ENCODE data around the gene CHRNA4. TPM values are rescaled to one million over a fixed set of nuclear protein-coding genes. Genes with fewer than 3 reads are reported as not detected.
"Not testable (repeated sequence)": the region's sequence is repeated elsewhere in the genome, so short reads cannot be mapped to it uniquely, and the experiment has no call there.

The CHRNA4 gene
- total RNA-seq, 6 experiments from 2014 or later = 4.6 to 165 (median 26.8) TPM

- intact Hi-C loops (cut with DNase I) = loop anchor here (5.0 kb wide), 1 partner anchor 73 kb away; no protein-coding TSS in a partner anchor
- DNase-seq = peak in 2 of 3 donors; percentile 52 to 62
Observed at GRCh38 chr20:63309261-63310071, 51.7 kb downstream of the CHRNA4 start.

DNA sequence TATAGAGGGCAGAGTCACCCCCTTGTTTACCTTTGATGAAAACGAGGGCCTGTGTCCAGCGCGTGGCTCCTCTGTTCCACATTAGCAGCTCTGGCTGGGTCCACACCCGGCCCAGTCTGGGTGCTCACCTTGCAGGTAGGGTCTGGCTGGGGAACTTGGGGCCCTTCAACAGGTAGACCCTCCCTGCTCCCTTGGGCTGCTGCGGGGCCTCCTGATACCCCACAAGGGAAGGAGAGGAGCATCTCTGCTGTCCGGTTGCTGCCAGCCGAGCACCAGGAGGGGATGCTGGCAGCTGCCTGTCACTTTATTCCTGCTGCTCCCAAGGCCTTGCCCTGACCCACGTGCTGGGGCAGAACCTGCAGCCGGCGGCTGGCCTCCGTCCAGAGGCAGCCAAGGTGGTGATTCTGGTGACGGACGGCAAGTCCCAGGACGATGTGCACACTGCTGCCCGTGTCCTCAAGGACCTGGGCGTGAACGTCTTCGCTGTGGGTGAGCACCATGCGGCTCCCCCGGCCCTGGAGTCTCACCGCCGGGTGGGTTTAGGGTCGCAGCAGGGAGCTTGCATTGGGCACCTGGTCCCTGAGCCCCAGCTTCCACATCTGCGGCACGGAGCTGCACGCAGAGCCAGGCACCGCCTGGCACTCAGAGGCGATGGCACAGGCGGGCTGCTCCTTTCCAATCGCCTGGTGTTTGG, 52.8 kb downstream of the CHRNA4 start:
- Histone ChIP-seq H3K4me1 (no peaks in the 10 kb centered on the region), H3K4me3 (no peak overlapping the region), H3K27ac (no peak overlapping the region), H3K27me3 (no peaks in the 10 kb centered on the region), H3K9me3 (no peaks in the 10 kb centered on the region), H3K36me3 (no peaks in the 10 kb centered on the region)
- intact Hi-C loops (cut with DNase I) = loop anchor here in 1 of 2 donors (5.0 kb wide), 1 partner anchor 74 kb away; no protein-coding TSS in a partner anchor
- TF ChIP-seq, protein P1, sequence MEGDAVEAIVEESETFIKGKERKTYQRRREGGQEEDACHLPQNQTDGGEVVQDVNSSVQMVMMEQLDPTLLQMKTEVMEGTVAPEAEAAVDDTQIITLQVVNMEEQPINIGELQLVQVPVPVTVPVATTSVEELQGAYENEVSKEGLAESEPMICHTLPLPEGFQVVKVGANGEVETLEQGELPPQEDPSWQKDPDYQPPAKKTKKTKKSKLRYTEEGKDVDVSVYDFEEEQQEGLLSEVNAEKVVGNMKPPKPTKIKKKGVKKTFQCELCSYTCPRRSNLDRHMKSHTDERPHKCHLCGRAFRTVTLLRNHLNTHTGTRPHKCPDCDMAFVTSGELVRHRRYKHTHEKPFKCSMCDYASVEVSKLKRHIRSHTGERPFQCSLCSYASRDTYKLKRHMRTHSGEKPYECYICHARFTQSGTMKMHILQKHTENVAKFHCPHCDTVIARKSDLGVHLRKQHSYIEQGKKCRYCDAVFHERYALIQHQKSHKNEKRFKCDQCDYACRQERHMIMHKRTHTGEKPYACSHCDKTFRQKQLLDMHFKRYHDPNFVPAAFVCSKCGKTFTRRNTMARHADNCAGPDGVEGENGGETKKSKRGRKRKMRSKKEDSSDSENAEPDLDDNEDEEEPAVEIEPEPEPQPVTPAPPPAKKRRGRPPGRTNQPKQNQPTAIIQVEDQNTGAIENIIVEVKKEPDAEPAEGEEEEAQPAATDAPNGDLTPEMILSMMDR (IDR thresholded peaks at IDR 0.05) = no peak
- no peak for ATAC-seq
- no peak for DNase-seq
- WGBS (ENCODE audit: insufficient coverage, low coverage, low lambda C conversion rate, missing lambda C conversion rate) = 39% methylated on average over 4 of the region's 30 CpGs

More at GRCh38 chr20:63309261-63310071, 51.7 kb downstream of the CHRNA4 start:
- WGBS (ENCODE audit: insufficient coverage, low coverage, low lambda C conversion rate, missing lambda C conversion rate) = 53% methylated on average over 4 of the region's 35 CpGs
- Histone ChIP-seq H3K9me3 (no peaks in the 10 kb centered on the region), H3K4me3 (no peak overlapping the region), H3K36me3 (no peaks in the 10 kb centered on the region), H3K4me1 (no peaks in the 10 kb centered on the region), H3K27me3 (no peaks in the 10 kb centered on the region), H3K27ac (no peak overlapping the region)
- peak; percentile 50 to 76 (median 69) for ATAC-seq
- TF ChIP-seq POLR2A (IDR thresholded peaks at IDR 0.05) = no peak
- TF ChIP-seq, protein P1 (IDR thresholded peaks at IDR 0.05) = peak; percentile 77 to 83 (median 79)

DNA sequence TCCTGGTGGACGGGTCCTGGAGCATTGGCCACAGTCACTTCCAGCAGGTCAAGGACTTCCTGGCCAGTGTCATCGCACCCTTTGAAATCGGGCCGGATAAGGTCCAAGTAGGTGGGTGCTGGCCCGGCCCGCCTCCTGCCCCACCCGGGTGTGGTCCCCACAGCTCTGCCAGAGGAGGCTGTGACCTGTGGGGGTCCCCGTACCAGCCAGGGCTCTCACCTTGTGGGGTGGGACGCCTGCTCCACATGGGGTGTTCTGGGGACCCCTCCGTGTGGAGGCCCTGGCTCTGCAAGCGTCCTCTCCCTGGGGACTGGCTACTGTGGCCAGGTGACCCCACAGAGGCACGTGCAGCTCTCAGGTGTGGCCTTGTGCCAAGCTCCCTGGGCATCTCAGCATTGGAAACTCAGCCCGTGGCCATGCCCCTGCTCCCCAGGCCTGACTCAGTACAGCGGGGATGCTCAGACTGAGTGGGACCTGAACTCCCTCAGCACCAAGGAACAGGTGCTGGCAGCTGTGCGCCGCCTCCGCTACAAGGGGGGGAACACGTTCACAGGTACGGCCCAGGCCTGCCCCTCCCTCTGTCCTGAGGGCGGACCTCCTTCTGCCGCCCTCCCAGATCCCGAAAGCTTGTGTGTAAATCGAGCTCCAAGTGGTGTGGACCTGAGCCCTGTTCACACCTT, 53.5 kb downstream of the CHRNA4 start:
- no peaks in the 10 kb centered on the region for H3K27me3 ChIP-seq
- intact Hi-C loops (cut with DNase I) = loop anchor here in 1 of 2 donors (5.0 kb wide), 1 partner anchor 75 kb away; no protein-coding TSS in a partner anchor
- WGBS (ENCODE audit: insufficient coverage, low coverage, low lambda C conversion rate, missing lambda C conversion rate) = 40% methylated on average over 4 of the region's 23 CpGs
- TF ChIP-seq, protein P1 (IDR thresholded peaks at IDR 0.05) = no peak
- no peak for TF ChIP-seq POLR2A (IDR thresholded peaks at IDR 0.05)
- no peaks in the 10 kb centered on the region for H3K4me1 ChIP-seq
- H3K36me3 ChIP-seq = no peaks in the 10 kb centered on the region
- no peaks in the 10 kb centered on the region for H3K9me3 ChIP-seq
- no peak overlapping the region for H3K27ac ChIP-seq
- ATAC-seq (no peak), DNase-seq (no peak)
- H3K4me3 ChIP-seq = no peak overlapping the region

- Histone ChIP-seq H3K9me3 (no peaks in the 10 kb centered on the region), H3K27me3 (no peaks in the 10 kb centered on the region), H3K27ac (no peak overlapping the region), H3K4me1 (no peaks in the 10 kb centered on the region), H3K36me3 (no peaks in the 10 kb centered on the region), H3K4me3 (no peak overlapping the region)
- TF ChIP-seq, protein P1 (IDR thresholded peaks at IDR 0.05) = no peak
- no peak for TF ChIP-seq POLR2A (IDR thresholded peaks at IDR 0.05)
- intact Hi-C loops (cut with DNase I) = loop anchor here in 1 of 2 donors (5.0 kb wide), 1 partner anchor 75 kb away; no protein-coding TSS in a partner anchor
- DNase-seq (no peak), ATAC-seq (no peak)
- WGBS (ENCODE audit: insufficient coverage, low coverage, low lambda C conversion rate, missing lambda C conversion rate) = 40% methylated on average over 1 of the region's 35 CpGs
Observed at GRCh38 chr20:63306673-63307537, 54.2 kb downstream of the CHRNA4 start.

DNA sequence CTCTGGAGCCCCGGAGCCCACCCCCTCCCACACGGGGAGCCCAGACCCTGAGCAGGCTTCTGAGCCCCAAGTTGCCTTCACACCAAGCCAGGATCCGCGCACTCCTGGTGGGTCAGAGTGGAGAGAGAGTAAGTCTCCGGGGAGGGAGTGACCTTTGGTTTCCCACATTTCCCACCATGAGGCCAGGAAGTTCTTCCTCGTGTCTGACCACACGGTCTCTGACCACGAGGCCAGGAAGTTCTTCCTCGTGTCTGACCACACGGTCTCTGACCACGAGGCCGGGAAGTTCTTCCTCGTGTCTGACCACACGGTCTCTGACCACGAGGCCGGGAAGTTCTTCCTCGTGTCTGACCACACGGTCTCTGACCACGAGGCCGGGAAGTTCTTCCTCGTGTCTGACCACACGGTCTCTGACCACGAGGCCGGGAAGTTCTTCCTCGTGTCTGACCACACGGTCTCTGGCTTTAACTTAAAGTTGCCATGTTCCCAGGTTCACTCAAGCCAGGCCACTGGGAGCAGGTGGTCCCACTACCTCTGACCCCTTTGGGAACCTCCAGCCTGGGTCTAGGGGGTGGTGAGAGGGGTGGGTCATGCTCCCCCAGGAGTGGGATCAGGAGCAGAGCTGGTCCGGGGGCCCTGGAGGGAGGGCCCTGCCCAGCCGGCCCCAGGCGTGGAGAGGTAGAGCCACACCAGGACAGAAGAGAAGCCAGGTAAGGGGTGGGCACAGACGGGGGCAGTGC, 55.0 kb downstream of the CHRNA4 start:
- intact Hi-C loops (cut with DNase I) = loop anchor here in 1 of 2 donors (5.0 kb wide), 1 partner anchor 76 kb away; no protein-coding TSS in a partner anchor
- H3K4me1 ChIP-seq, ATAC-seq, DNase-seq, H3K27ac ChIP-seq, H3K36me3 ChIP-seq, H3K9me3 ChIP-seq, H3K4me3 ChIP-seq, H3K27me3 ChIP-seq: not testable (repeated sequence)
- 60% methylated on average over 1 of the region's 30 CpGs for WGBS (ENCODE audit: insufficient coverage, low coverage, low lambda C conversion rate, missing lambda C conversion rate)

Measured in right lobe of liver (tissue), 6 donors.